CD14-positive monocyte (primary cell): ENCODE data around the gene SLC17A3. TPM values are rescaled to one million over a fixed set of nuclear protein-coding genes. Genes with fewer than 3 reads are reported as not detected.

Source experiments
- DNase-seq, 3 donors: peaks; one replicate each; pipeline ENCODE4 v3.0.0-alpha.2; 2011 to 2022
- H2AFZ ChIP-seq: 2 replicates; pipeline ENCODE4 v1.6.0; 2012; ENCODE audit warnings: mild to moderate bottlenecking, low read depth, low read length, inconsistent platforms; ENCODE audit not compliant: insufficient read depth, poor library complexity, severe bottlenecking
- H3K27ac ChIP-seq, 2 donors: 1 replicate in 1 of 2; 2 replicates in 1 of 2; pipeline ENCODE4 v1.5.1; 2012 to 2013; ENCODE audit warnings: low read length in 2 of 2, control low read depth in 1 of 2, inconsistent platforms in 1 of 2, low read depth in 1 of 2, mild to moderate bottlenecking in 1 of 2
- H3K27me3 ChIP-seq, 2 donors: one replicate each; pipeline versions ENCODE4 v1.6.0 to v1.6.1; 2011 to 2013; ENCODE audit warnings: low read length in 2 of 2; ENCODE audit not compliant: control insufficient read depth in 2 of 2, insufficient read depth in 2 of 2
- H3K36me3 ChIP-seq, 2 donors: replicated peaks in 1 of 2; 1 replicate in 1 of 2; 2 replicates in 1 of 2; pipeline versions ENCODE4 v1.5.1 to v1.6.1; 2012 to 2013; ENCODE audit warnings: low read length in 2 of 2, control low read depth in 1 of 2, inconsistent platforms in 1 of 2, mild to moderate bottlenecking in 1 of 2; ENCODE audit not compliant: insufficient read depth in 2 of 2, control insufficient read depth in 1 of 2
- H3K4me1 ChIP-seq, 2 donors: 1 replicate in 1 of 2; 2 replicates in 1 of 2; pipeline versions ENCODE4 v1.5.1 to v1.6.1; 2012 to 2013; ENCODE audit warnings: low read length in 2 of 2, control low read depth in 1 of 2, inconsistent platforms in 1 of 2, mild to moderate bottlenecking in 1 of 2, moderate library complexity in 1 of 2; ENCODE audit not compliant: insufficient read depth in 2 of 2, control insufficient read depth in 1 of 2
- H3K4me2 ChIP-seq: replicated peaks from 2 replicates; pipeline ENCODE3; 2012; ENCODE audit warnings: low read length, moderate library complexity, mild to moderate bottlenecking; ENCODE audit not compliant: poor library complexity, severe bottlenecking; ENCODE audit errors: extremely low read depth
- H3K4me3 ChIP-seq, 3 experiments: fragments of 200-600 bp in 1 of 3; sonication (generic) in 1 of 3; replicated peaks in 1 of 3; 1 replicate in 2 of 3; 2 replicates in 1 of 3; pipeline ENCODE4 v1.5.1; 2011 to 2013; ENCODE audit warnings: low read length in 3 of 3, mild to moderate bottlenecking in 3 of 3, control low read depth in 2 of 3, low read depth in 2 of 3, inconsistent platforms in 1 of 3, moderate library complexity in 1 of 3
- H3K79me2 ChIP-seq: 2 replicates; pipeline ENCODE4 v1.6.0; 2012; ENCODE audit warnings: mild to moderate bottlenecking, control low read depth, inconsistent platforms, low read length, moderate library complexity; ENCODE audit not compliant: insufficient read depth
- H3K9ac ChIP-seq: 2 replicates; pipeline ENCODE4 v1.6.0; 2017; ENCODE audit warnings: low read length, mild to moderate bottlenecking; ENCODE audit not compliant: insufficient read depth, poor library complexity, severe bottlenecking
- H3K9me3 ChIP-seq, 2 donors: replicated peaks in 1 of 2; 1 replicate in 1 of 2; 2 replicates in 1 of 2; pipeline versions ENCODE4 v1.5.1 to v1.6.1; 2012 to 2013; ENCODE audit warnings: low read length in 2 of 2, control low read depth in 1 of 2; ENCODE audit not compliant: control insufficient read depth in 1 of 2, insufficient read depth in 1 of 2
- H4K20me1 ChIP-seq: 2 replicates; pipeline ENCODE4 v1.6.0; 2012; ENCODE audit warnings: mild to moderate bottlenecking, low read length, control low read depth, moderate library complexity; ENCODE audit not compliant: insufficient read depth
- H3K27ac Mint-ChIP-seq, 7 donors: one replicate each; pipeline ENCODE4 v1.8.0; 2020; ENCODE audit warnings: mild to moderate bottlenecking in 7 of 7, mixed read lengths in 7 of 7, moderate library complexity in 6 of 7, inconsistent platforms in 2 of 7
- H3K27me3 Mint-ChIP-seq, 3 donors: one replicate each; pipeline ENCODE4 v1.8.0; 2021 to 2022; ENCODE audit warnings: low read depth in 3 of 3, mild to moderate bottlenecking in 3 of 3, mixed read lengths in 3 of 3, moderate library complexity in 3 of 3, inconsistent platforms in 1 of 3
- H3K36me3 Mint-ChIP-seq, 2 donors: one replicate each; pipeline ENCODE4 v1.8.0; 2020; ENCODE audit warnings: mixed read lengths in 2 of 2, inconsistent platforms in 1 of 2, mild to moderate bottlenecking in 1 of 2
- H3K4me1 Mint-ChIP-seq: one replicate; pipeline ENCODE4 v1.8.0; 2020; ENCODE audit warnings: mild to moderate bottlenecking, mixed read lengths
- H3K4me3 Mint-ChIP-seq, 2 donors: one replicate each; pipeline ENCODE4 v1.8.0; 2020; ENCODE audit warnings: mild to moderate bottlenecking in 2 of 2, mixed read lengths in 2 of 2, moderate library complexity in 1 of 2
- H3K9me3 Mint-ChIP-seq, 7 donors: one replicate each; pipeline ENCODE4 v1.8.0; 2020 to 2022; ENCODE audit warnings: mixed read lengths in 7 of 7, mild to moderate bottlenecking in 6 of 7, moderate library complexity in 6 of 7, inconsistent platforms in 2 of 7
- CTCF ChIP-seq: fragments of 200-600 bp; IDR thresholded peaks from one replicate; pipeline ENCODE4 v1.8.0; 2022; ENCODE audit warnings: antibody characterized with exemption, mild to moderate bottlenecking
- WGBS: methylation state at CpG from one replicate; pipeline ENCODE4 v1.1.5; 2013; ENCODE audit warnings: missing lambda C conversion rate; ENCODE audit not compliant: insufficient coverage; 5-methylcytosine and 5-hydroxymethylcytosine counted together
- intact Hi-C, 2 donors: fragments of 100-400 bp; cut with micrococcal nuclease; formaldehyde crosslinking; loops; one replicate each; pipeline versions ENCODE4 v1.15.0 to v1.15.1; 2023
- polyA plus RNA-seq, 3 donors: library from polyadenylated mRNA; depleted of rRNA in 1 of 3; unstranded in 2 of 3; stranded (reverse) in 1 of 3; fragments of 300-500 nt in 2 of 3; fragments of >200 nt in 1 of 3; fragmentation: Illumina TruSeq in 2 of 3; gene quantifications; 1 replicate in 2 of 3; 2 replicates in 1 of 3; pipeline ENCODE4 v1.2.3, GENCODE V29; 2012 to 2021

SLC17A3 gene
- polyA plus RNA-seq, 3 donors, result not detected

- Mint-ChIP-seq H3K4me1 (no peaks in the 10 kb centered on the region), H3K27ac (no peak overlapping the region), H3K36me3 (no peaks in the 10 kb centered on the region), H3K27me3 (no peaks in the 10 kb centered on the region), H3K4me3 (no peak overlapping the region), H3K9me3 (peaks cover 0 to 8% (median 4%) of the 10 kb centered on the region in 7 donors)
- no CpG with 5 or more reads among the region's 2 CpGs for WGBS
- no peak overlapping the region for H2AFZ ChIP-seq
- H3K27me3 ChIP-seq, result no peaks in the 10 kb centered on the region
- H3K36me3 ChIP-seq, result no peaks in the 10 kb centered on the region
- H3K4me3 ChIP-seq, result no peak overlapping the region
- no peaks in the 10 kb centered on the region for H4K20me1 ChIP-seq
- H3K9me3 ChIP-seq, result peaks cover 0 to 4% of the 10 kb centered on the region in 2 donors
- no peaks in the 10 kb centered on the region for H3K79me2 ChIP-seq
- H3K4me1 ChIP-seq, result no peaks in the 10 kb centered on the region
- H3K27ac ChIP-seq, result no peak overlapping the region
- H3K9ac ChIP-seq, result no peak overlapping the region
- no peak for DNase-seq
- TF ChIP-seq CTCF, result no peak
- no peak overlapping the region for H3K4me2 ChIP-seq
- intact Hi-C loops, result no loop called here
Observed at GRCh38 chr6:25804804-25805203, 69.2 kb downstream of the SLC17A3 start.

GRCh38 chr6:25801436-25801835 is 72.6 kb downstream of the SLC17A3 start:
- no peak overlapping the region for H3K9ac ChIP-seq
- TF ChIP-seq CTCF, result no peak
- no peak overlapping the region for H3K27ac ChIP-seq
- peaks cover 0 to 2% (median 2%) of the 10 kb centered on the region in 3 donors for H3K27me3 Mint-ChIP-seq
- H3K4me2 ChIP-seq, result no peak overlapping the region
- 93% methylated on average over 3 of the region's 4 CpGs for WGBS
- no peak overlapping the region for H3K4me3 Mint-ChIP-seq
- DNase-seq, result no peak
- intact Hi-C loops, result no loop called here
- H3K9me3 ChIP-seq, result peaks cover 0 to 4% of the 10 kb centered on the region in 2 donors
- H4K20me1 ChIP-seq, result no peaks in the 10 kb centered on the region
- H2AFZ ChIP-seq, result no peak overlapping the region
- H3K36me3 ChIP-seq, result no peaks in the 10 kb centered on the region
- no peaks in the 10 kb centered on the region for H3K4me1 Mint-ChIP-seq
- H3K9me3 Mint-ChIP-seq, result peaks cover 0 to 8% (median 4%) of the 10 kb centered on the region in 7 donors
- no peak overlapping the region for H3K27ac Mint-ChIP-seq
- H3K79me2 ChIP-seq, result no peaks in the 10 kb centered on the region
- H3K36me3 Mint-ChIP-seq, result no peaks in the 10 kb centered on the region
- no peak overlapping the region for H3K4me3 ChIP-seq
- no peaks in the 10 kb centered on the region for H3K27me3 ChIP-seq
- H3K4me1 ChIP-seq, result no peaks in the 10 kb centered on the region

Other genes with a start within 250 kb of the SLC17A3 start
- not detected for gene SCGN, start 222.0 kb downstream of the SLC17A3 start, polyA plus RNA-seq
- not detected for gene SLC17A4, start 119.5 kb downstream of the SLC17A3 start, polyA plus RNA-seq
- gene SLC17A1, start 42.2 kb downstream of the SLC17A3 start, polyA plus RNA-seq, result not detected
- not detected for gene SLC17A2, start 56.4 kb upstream of the SLC17A3 start, polyA plus RNA-seq
- gene TRIM38, start 88.6 kb upstream of the SLC17A3 start, polyA plus RNA-seq, result 10 to 100 TPM in 1 of 3 donors, 1 to 10 TPM in 2; 4.1 to 23.2 (median 8.0) TPM
- gene HFE, start 213.2 kb upstream of the SLC17A3 start, polyA plus RNA-seq, result 10 to 100 TPM; 13.5 to 16.1 (median 14.1) TPM